GM23338 (cell line): ENCODE data around the gene MRGPRF. TPM values are rescaled to one million over a fixed set of nuclear protein-coding genes. Genes with fewer than 3 reads are reported as not detected.

Experiments
- ATAC-seq: fragments of 200-7000 bp; cut with Tn5 transposase; 3 replicates; pipeline ENCODE4 v1.9.1; 2020
- DNase-seq: peaks from one replicate; pipeline ENCODE4 v3.0.0-alpha.2; 2015; ENCODE audit warnings: low spot score
- H2AFZ ChIP-seq: fragments of 200-600 bp; sonication (generic); 2 replicates; pipeline ENCODE4 v1.8.0; 2016; ENCODE audit warnings: antibody characterized with exemption, mild to moderate bottlenecking, moderate library complexity
- H3F3A ChIP-seq: fragments of 200-600 bp; sonication (generic); replicated peaks from 2 replicates; pipeline ENCODE4 v1.8.0; 2017; ENCODE audit warnings: antibody characterized with exemption, mixed run types, low read depth
- H3K27ac ChIP-seq: fragments of 200-600 bp; sonication (generic); 2 replicates; pipeline ENCODE4 v1.6.1; 2016; ENCODE audit warnings: low read depth
- H3K27me3 ChIP-seq: fragments of 200-600 bp; sonication (generic); 2 replicates; pipeline ENCODE4 v1.8.0; 2016; ENCODE audit warnings: mild to moderate bottlenecking, mixed run types, moderate library complexity; ENCODE audit not compliant: insufficient read depth
- H3K36me3 ChIP-seq: fragments of 200-600 bp; sonication (generic); 2 replicates; pipeline ENCODE4 v1.8.0; 2016; ENCODE audit warnings: mild to moderate bottlenecking; ENCODE audit not compliant: insufficient read depth
- H3K4me1 ChIP-seq: fragments of 200-600 bp; sonication (generic); 2 replicates; pipeline ENCODE4 v1.8.0; 2016; ENCODE audit warnings: mild to moderate bottlenecking, moderate library complexity; ENCODE audit not compliant: insufficient read depth
- H3K4me2 ChIP-seq: fragments of 200-600 bp; sonication (generic); 2 replicates; pipeline ENCODE4 v1.7.1; 2017; ENCODE audit warnings: mixed run types
- H3K4me3 ChIP-seq: fragments of 200-600 bp; sonication (generic); 2 replicates; pipeline ENCODE4 v1.6.1; 2016; ENCODE audit warnings: mixed run types
- H3K79me2 ChIP-seq: fragments of 200-600 bp; sonication (generic); replicated peaks from 2 replicates; pipeline ENCODE4 v1.8.0; 2017; ENCODE audit warnings: mild to moderate bottlenecking; ENCODE audit not compliant: insufficient read depth
- H3K9me2 ChIP-seq: fragments of 200-600 bp; sonication (generic); 2 replicates; pipeline ENCODE4 v1.8.0; 2017; ENCODE audit not compliant: insufficient read depth
- H4K20me1 ChIP-seq: fragments of 200-600 bp; sonication (generic); replicated peaks from 2 replicates; pipeline ENCODE4 v1.8.0; 2017; ENCODE audit warnings: mild to moderate bottlenecking; ENCODE audit not compliant: insufficient read depth
- H3K27ac Mint-ChIP-seq: 2 replicates; pipeline ENCODE4 v1.8.0; 2020; ENCODE audit warnings: inconsistent platforms, mild to moderate bottlenecking, moderate library complexity, mixed read lengths
- H3K27me3 Mint-ChIP-seq: 3 replicates; pipeline ENCODE4 v1.8.0; 2022; ENCODE audit warnings: low read depth, mild to moderate bottlenecking, moderate library complexity, mixed read lengths, inconsistent platforms; ENCODE audit not compliant: insufficient read depth, poor library complexity
- H3K36me3 Mint-ChIP-seq: 3 replicates; pipeline ENCODE4 v1.8.0; 2021; ENCODE audit warnings: low read depth, mild to moderate bottlenecking, inconsistent platforms, moderate library complexity, mixed read lengths
- H3K4me1 Mint-ChIP-seq: 3 replicates; pipeline ENCODE4 v1.8.0; 2020; ENCODE audit warnings: mild to moderate bottlenecking, inconsistent platforms, mixed read lengths
- H3K4me3 Mint-ChIP-seq: 3 replicates; pipeline ENCODE4 v1.8.0; 2021; ENCODE audit warnings: moderate library complexity, mild to moderate bottlenecking, inconsistent platforms, mixed read lengths
- H3K9me3 Mint-ChIP-seq: 3 replicates; pipeline ENCODE4 v1.8.0; 2020; ENCODE audit warnings: moderate library complexity, mild to moderate bottlenecking, inconsistent platforms, mixed read lengths
- CREB1 ChIP-seq: fragments of 250-450 bp; sonication (Bioruptor Pico); IDR thresholded peaks from 2 replicates; pipeline ENCODE4 v1.5.0; 2020; ENCODE audit warnings: low read depth, mild to moderate bottlenecking, moderate library complexity
- CTCF ChIP-seq, 2 experiments: fragments of 200-600 bp in 1 of 2; sonication (generic) in 1 of 2; conservative IDR thresholded peaks; 2 replicates each; pipeline versions ENCODE4 v1.5.1 to v1.6.1; 2016 to 2017; ENCODE audit warnings: antibody characterized with exemption in 2 of 2, low read depth in 2 of 2, mild to moderate bottlenecking in 2 of 2, moderate library complexity in 1 of 2
- ETS1 ChIP-seq: IDR thresholded peaks from 2 replicates; pipeline ENCODE4 v1.6.1; 2016; ENCODE audit warnings: antibody characterized with exemption
- EZH2 ChIP-seq: fragments of 200-600 bp; sonication (generic); IDR thresholded peaks from one replicate; pipeline ENCODE4 v1.8.0; 2017; ENCODE audit warnings: antibody characterized with exemption, mild to moderate bottlenecking, low read depth; ENCODE audit not compliant: unreplicated experiment
- EZH2phosphoT487 ChIP-seq: fragments of 200-600 bp; sonication (generic); IDR thresholded peaks from one replicate; pipeline ENCODE4 v1.8.1; 2018; ENCODE audit warnings: antibody characterized with exemption; ENCODE audit not compliant: unreplicated experiment
- JUNB ChIP-seq: IDR thresholded peaks from one replicate; pipeline ENCODE4 v1.6.1; 2016; ENCODE audit warnings: antibody characterized with exemption; ENCODE audit not compliant: unreplicated experiment
- NANOG ChIP-seq: IDR thresholded peaks from 2 replicates; pipeline ENCODE4 v1.6.1; 2016; ENCODE audit warnings: antibody characterized with exemption, borderline replicate concordance
- POLR2AphosphoS5 ChIP-seq: IDR thresholded peaks from 2 replicates; pipeline ENCODE4 v1.6.1; 2016; ENCODE audit warnings: antibody characterized with exemption, low read depth
- REST ChIP-seq: IDR thresholded peaks from one replicate; pipeline ENCODE4 v1.6.1; 2018; ENCODE audit warnings: antibody characterized with exemption; ENCODE audit not compliant: unreplicated experiment
- STAT1 ChIP-seq: IDR thresholded peaks from one replicate; pipeline ENCODE4 v1.6.1; 2016; ENCODE audit warnings: antibody characterized with exemption; ENCODE audit not compliant: unreplicated experiment
- ZNF114 ChIP-seq: fragments of 250-450 bp; sonication (Bioruptor Pico); IDR thresholded peaks from 2 replicates; pipeline ENCODE4 v1.5.0; 2020; ENCODE audit warnings: mild to moderate bottlenecking, moderate library complexity
- ZNF331 ChIP-seq: fragments of 250-450 bp; sonication (Bioruptor Pico); IDR thresholded peaks from 2 replicates; pipeline ENCODE4 v1.5.0; 2020; ENCODE audit warnings: low read depth, mild to moderate bottlenecking, moderate library complexity
- ZNF462 ChIP-seq: fragments of 250-450 bp; sonication (Bioruptor Pico); IDR thresholded peaks from 2 replicates; pipeline ENCODE4 v1.5.0; 2020; ENCODE audit warnings: mild to moderate bottlenecking, moderate library complexity
- polyA plus RNA-seq: library from polyadenylated mRNA; unstranded; fragments of >200 nt; fragmentation: Nextera tagmentation; extraction: Ambion mirVana; gene quantifications from 2 replicates; pipeline ENCODE4 v1.2.1, GENCODE V29; 2016
- total RNA-seq: library from RNA; depleted of rRNA; stranded (reverse); fragments of >200 nt; shearing (Covaris generic); gene quantifications from 2 replicates; pipeline ENCODE4 v1.2.3, GENCODE V29; 2014

Gene MRGPRF
- total and polyA plus RNA-seq, 2 experiments from 2014 or later = 3.3 to 9.0 TPM

GRCh38 chr11:68983801-68984200, 29.2 kb downstream of the MRGPRF start:
- no peaks in the 10 kb centered on the region for H3K79me2 ChIP-seq
- H3K4me1 Mint-ChIP-seq = peaks cover 7% of the 10 kb centered on the region
- ATAC-seq (no peak), DNase-seq (no peak)
- no peaks in the 10 kb centered on the region for H3K9me2 ChIP-seq
- H3K4me2 ChIP-seq = no peak overlapping the region
- no peaks in the 10 kb centered on the region for H3K4me1 ChIP-seq
- no peaks in the 10 kb centered on the region for H3F3A ChIP-seq
- H3K36me3 ChIP-seq = no peaks in the 10 kb centered on the region
- no peak overlapping the region for H3K27ac ChIP-seq
- H2AFZ ChIP-seq = no peak overlapping the region
- H3K27me3 ChIP-seq = no peaks in the 10 kb centered on the region
- H3K27ac Mint-ChIP-seq = no peak overlapping the region
- H3K4me3 Mint-ChIP-seq = no peak overlapping the region
- TF ChIP-seq POLR2AphosphoS5 (no peak), ZNF114 (no peak), EZH2phosphoT487 (no peak), CTCF (conservative IDR thresholded peaks at IDR 0.05; ENCODE audit: low read depth in 2 of 2) (no peak), STAT1 (no peak), EZH2 (no peak), ZNF331 (no peak), REST (no peak), ZNF462 (CRISPR knock-in tag) (no peak), CREB1 (no peak), JUNB (no peak), NANOG (no peak), ETS1 (no peak)
- peaks cover 17% of the 10 kb centered on the region for H3K9me3 Mint-ChIP-seq
- H3K27me3 Mint-ChIP-seq = peaks cover 1% of the 10 kb centered on the region
- no peak overlapping the region for H3K4me3 ChIP-seq
- no peaks in the 10 kb centered on the region for H3K36me3 Mint-ChIP-seq
- H4K20me1 ChIP-seq = no peaks in the 10 kb centered on the region
